Measurements from ENCODE around the gene SMURF2.
"Not testable (repeated sequence)": the region's sequence is repeated elsewhere in the genome, so short reads cannot be mapped to it uniquely, and the experiment has no call there.

The SMURF2 gene

DNA sequence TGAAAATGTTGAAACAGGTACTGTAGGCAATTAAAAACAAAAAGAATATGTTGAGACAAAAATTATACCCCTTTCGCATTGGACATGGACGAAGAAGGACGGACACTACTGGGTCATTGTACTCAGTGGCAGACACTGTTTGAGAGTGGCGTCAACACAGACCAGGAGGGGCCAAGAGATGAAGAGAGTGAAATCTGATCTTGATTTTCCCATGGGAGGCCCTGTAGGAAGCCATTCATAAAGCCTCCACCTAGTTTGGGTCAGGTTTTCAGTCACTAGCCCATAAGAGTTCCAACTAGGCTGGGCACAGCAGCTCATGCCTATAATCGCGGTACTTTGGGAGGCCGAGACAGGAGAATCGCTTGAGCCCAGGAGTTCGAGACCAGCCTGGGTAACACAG, 23.6 kb upstream of the SMURF2 start:
- no peak for TF ChIP-seq CTCF (IDR thresholded peaks at IDR 0.05; ENCODE audit: low read depth, low read length)
- no peak for DNase-seq (ENCODE audit: extremely low read depth, low read depth)

DNA sequence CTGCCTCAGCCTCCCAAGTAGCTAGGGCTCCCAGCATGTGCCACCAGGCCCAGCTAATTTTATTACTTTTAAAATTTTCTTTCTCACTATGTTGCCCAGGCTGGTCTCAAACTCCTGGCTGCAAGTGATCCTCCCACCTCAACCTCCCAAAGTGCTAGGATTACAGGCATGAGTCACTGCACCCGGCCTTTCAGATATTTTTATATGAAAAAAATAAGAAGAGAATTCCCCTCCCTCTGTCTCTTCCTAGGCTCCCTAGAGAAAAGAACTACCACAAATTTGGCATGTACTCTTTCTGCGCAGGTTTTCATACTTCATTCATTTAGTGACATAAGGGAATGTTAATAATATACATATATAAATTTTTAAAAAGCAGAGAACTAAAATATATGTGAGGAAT, 21.7 kb upstream of the SMURF2 start:
- no peak for TF ChIP-seq CTCF (IDR thresholded peaks at IDR 0.05; ENCODE audit: low read depth, low read length)
- DNase-seq (ENCODE audit: extremely low read depth, low read depth) = no peak

DNA sequence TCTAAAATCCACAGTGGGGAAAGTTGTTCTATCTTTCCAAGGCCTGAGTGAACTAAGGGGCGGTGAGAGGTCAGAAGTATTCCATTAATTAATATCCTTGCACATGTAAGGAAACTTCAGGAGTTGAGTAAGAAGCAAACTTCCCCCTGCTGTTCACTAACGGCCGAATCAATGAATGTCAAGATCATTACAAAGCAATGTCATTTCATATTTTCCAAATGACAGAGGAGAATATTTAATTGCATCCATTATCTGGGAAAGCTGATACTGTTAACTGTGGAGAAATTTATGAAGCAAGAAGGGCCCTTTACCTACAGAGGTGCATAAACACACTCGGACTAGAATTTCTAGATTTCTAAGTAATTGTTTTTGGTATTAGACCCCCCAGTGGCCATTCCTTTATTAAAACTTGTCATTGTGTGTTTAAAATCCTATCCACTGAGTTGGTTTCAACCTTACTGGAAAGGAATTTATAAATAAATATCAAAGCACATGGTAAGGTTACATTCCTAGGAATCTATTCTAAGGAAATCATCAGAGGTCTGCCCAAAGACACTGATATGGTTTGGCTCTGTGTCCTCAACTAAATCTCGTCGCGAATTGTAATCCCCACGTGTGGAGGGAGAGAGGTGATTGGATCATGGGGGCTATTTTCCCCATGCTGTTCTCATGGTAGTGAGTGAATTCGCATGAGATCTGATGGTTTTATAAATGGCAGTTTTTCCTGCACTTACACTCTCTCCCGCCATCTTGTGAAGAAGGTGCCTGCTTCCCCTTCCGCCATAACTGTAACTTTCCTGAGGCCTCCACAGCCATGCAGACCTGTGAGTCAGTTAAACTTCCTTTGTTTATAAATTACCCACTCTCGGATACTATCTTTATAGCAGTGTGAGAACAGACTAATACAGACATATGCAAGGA, 20.4 kb upstream of the SMURF2 start:
- DNase-seq (ENCODE audit: extremely low read depth, low read depth) = no peak
- no peak for TF ChIP-seq CTCF (IDR thresholded peaks at IDR 0.05; ENCODE audit: low read depth, low read length)

DNA sequence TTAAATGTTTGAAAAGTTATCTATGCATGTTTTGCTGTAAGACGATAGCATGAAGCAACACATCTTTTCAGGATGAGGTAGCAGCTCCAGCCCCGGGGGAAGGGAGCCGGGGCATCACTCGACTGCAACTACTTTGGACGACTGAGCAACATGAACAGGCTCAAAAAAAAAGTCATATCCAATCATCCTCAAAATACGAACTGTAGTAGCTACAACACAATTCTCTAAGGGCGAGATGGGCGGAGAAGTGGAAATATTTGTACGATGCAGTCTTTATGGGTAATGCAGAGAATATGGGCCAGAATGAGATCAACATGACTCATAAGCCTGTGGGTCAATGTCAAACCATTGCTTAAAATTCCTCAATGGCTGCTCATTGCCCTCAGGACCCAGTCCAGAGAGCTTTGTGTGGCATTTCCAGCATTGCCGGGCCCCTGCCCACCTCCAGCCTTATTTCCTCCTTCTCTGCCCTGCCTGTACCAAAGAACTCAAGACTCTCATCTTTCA, 17.7 kb upstream of the SMURF2 start:
- TF ChIP-seq CTCF (IDR thresholded peaks at IDR 0.05; ENCODE audit: low read depth, low read length) = no peak
- DNase-seq (ENCODE audit: extremely low read depth, low read depth) = peak; percentile 98

DNA sequence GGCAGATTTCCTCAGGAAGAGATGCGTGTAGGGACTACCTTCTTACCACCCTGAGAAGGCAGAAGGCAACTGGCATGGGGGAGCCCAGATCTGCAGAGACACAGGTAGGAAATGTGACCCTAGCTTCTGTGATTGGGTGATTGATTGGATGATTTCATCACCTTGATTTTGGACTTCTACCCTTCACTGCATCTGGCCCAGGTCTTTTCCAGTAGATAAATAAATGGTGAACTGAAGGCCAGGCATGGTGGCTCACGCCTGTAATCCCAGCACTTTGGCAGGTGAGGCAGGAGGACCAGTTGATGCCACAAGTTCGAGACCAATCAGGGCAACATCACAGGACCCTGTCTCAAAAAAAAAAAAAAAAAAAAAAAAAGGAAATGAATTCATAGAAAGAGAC, 14.7 kb upstream of the SMURF2 start:
- TF ChIP-seq CTCF (IDR thresholded peaks at IDR 0.05; ENCODE audit: low read depth, low read length) = no peak
- no peak for DNase-seq (ENCODE audit: extremely low read depth, low read depth)

- DNase-seq (ENCODE audit: extremely low read depth, low read depth) = not testable (repeated sequence)
Observed at GRCh38 chr17:64670843-64671590, 8.9 kb upstream of the SMURF2 start.

DNA sequence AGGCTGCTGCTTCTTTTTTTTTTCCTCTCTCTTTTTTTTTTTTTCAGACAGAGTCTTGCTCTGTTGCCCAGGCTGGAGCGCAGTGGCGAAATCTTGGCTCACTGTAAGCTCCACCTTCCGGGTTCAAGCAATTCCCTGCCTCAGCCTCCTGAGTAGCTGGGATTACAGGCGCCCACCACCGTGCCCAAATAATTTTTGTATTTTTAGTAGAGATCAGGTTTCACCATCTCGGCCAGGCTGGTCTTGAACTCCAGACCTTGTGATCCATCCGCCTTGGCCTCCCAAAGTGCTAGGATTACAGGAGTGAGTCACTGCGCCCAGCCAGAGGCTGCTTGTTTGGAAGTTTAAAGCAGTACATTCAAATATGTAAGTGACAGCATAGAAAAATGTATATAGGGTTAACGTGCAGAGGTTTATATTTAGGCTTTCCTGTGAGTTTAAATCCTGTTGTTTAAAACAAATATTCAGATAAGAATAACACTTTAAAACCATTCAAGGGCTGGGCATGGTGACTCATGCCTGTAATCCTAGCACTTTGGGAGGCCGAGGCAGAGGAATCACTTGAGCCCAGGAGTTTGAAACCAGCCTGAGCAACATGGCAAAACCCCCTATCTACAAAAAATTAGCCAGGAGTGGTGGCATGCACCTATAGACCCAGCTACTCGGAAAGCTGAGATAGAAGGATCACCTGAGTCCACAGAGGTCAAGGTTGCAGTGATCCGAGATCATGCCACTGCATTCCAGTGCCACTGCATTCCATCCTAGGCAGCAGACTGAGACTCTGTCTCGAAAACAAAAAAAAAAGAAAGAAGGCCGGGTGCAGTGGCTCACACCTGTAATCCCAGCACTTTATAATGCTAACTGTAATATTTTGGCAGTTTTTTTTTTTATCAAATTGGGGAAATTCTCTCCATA, 6.0 kb upstream of the SMURF2 start:
- DNase-seq (ENCODE audit: extremely low read depth, low read depth) = not testable (repeated sequence)

GRCh38 chr17:64664299-64664981, 2.3 kb upstream of the SMURF2 start:
- not testable (repeated sequence) for DNase-seq (ENCODE audit: extremely low read depth, low read depth)

DNA sequence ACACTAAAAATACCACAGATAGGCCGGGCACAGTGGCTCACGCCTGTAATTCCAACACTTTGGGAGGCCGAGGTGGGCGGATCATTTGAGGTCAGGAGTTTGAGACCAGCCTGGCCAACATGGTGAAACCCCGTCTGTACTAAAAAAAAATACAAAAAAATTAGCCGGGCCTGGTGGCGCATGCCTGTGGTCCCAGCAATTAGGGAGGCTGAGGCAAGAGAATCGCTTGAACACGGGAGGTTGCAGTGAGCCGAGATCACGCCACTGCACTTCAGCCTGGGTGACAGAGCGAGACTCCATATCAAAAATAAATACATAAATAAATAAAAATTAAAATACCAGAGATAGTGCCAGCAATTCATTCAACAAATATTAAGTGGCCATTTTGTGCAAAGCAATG, 1.7 kb upstream of the SMURF2 start:
- DNase-seq (ENCODE audit: extremely low read depth, low read depth) = not testable (repeated sequence)

Data from AG09319 (cell line).